Chondrocyte (in vitro differentiated cells): ENCODE measurements around the gene RBPJ. TPM values are rescaled to one million over a fixed set of nuclear protein-coding genes. Genes with fewer than 3 reads are reported as not detected.

Experiments
- DNase-seq: peaks from one replicate; pipeline ENCODE4 v3.0.0; 2021; ENCODE audit warnings: mixed read lengths, low spot score
- H3K27ac Mint-ChIP-seq: one replicate; pipeline ENCODE4 v1.8.0; 2021; ENCODE audit warnings: mild to moderate bottlenecking, moderate library complexity, mixed read lengths; ENCODE audit not compliant: unreplicated experiment
- H3K27me3 Mint-ChIP-seq: 2 replicates; pipeline ENCODE4 v1.8.0; 2021; ENCODE audit warnings: low read depth, mixed read lengths
- H3K36me3 Mint-ChIP-seq: 2 replicates; pipeline ENCODE4 v1.8.0; 2021; ENCODE audit warnings: low read depth, mixed read lengths
- H3K4me1 Mint-ChIP-seq: 2 replicates; pipeline ENCODE4 v1.8.0; 2021; ENCODE audit warnings: low read depth, mild to moderate bottlenecking, mixed read lengths
- H3K4me3 Mint-ChIP-seq: one replicate; pipeline ENCODE4 v1.8.0; 2021; ENCODE audit warnings: mild to moderate bottlenecking, moderate library complexity, mixed read lengths; ENCODE audit not compliant: unreplicated experiment
- H3K9me3 Mint-ChIP-seq: 2 replicates; pipeline ENCODE4 v1.8.0; 2021; ENCODE audit warnings: low read depth, mixed read lengths
- total RNA-seq: library from RNA; stranded (reverse); gene quantifications from 3 replicates; pipeline ENCODE4 v1.2.1, GENCODE V29; 2021
- TF ChIP-seq, protein P1 (sequence below): fragments of 200-600 bp; sonication (generic); IDR thresholded peaks from 2 replicates; pipeline ENCODE4 v1.5.0; 2021; ENCODE audit warnings: antibody characterized with exemption, mild to moderate bottlenecking, moderate library complexity

RBPJ gene
- total RNA-seq, 1 donor from 2014 or later: 58.5 TPM

DNA sequence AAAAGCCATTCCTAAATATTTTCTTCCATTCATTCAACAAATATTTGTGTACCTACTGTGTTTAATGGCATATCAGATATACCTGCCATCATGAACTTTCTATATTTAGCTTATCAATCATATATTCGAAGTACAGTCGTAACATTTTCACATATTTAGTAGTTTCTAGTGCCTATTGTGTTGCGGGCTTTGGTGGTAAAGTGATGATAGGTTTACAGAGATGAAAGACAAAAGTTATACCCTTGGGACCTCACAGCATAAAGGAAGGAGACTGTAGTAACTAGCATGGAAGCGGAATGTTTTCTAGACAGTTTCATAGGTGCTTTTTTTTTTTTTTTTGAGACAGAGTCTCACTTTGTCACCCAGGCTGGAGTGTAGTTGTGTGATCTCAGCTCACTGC lies 39.5 kb downstream of the RBPJ start:
- Mint-ChIP-seq H3K9me3 (no peaks in the 10 kb centered on the region), H3K27me3 (no peaks in the 10 kb centered on the region), H3K36me3 (no peaks in the 10 kb centered on the region), H3K4me1 (peaks cover 24% of the 10 kb centered on the region), H3K4me3 (no peak overlapping the region), H3K27ac (no peak overlapping the region)
- no peak for DNase-seq
- TF ChIP-seq, protein P1, sequence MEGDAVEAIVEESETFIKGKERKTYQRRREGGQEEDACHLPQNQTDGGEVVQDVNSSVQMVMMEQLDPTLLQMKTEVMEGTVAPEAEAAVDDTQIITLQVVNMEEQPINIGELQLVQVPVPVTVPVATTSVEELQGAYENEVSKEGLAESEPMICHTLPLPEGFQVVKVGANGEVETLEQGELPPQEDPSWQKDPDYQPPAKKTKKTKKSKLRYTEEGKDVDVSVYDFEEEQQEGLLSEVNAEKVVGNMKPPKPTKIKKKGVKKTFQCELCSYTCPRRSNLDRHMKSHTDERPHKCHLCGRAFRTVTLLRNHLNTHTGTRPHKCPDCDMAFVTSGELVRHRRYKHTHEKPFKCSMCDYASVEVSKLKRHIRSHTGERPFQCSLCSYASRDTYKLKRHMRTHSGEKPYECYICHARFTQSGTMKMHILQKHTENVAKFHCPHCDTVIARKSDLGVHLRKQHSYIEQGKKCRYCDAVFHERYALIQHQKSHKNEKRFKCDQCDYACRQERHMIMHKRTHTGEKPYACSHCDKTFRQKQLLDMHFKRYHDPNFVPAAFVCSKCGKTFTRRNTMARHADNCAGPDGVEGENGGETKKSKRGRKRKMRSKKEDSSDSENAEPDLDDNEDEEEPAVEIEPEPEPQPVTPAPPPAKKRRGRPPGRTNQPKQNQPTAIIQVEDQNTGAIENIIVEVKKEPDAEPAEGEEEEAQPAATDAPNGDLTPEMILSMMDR: no peak

DNA sequence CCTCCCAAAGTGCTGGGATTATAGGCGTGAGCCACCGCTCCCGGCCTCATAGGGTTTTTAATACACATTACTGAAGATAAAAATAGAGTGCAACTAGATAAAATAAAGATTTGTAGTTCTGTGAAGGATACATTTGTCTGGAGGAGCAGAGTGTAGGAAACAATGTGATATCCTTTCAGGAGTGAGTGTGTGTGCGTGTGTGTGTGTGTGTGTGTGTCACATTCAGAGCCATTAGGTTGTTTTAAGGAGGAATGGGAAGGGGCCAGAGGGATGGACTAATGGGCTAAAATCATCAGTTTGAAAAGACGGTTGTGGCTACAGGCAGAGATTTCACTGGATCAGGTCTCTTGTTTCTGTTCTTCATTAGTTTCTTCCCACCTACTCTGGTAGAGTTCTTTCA lies 40.0 kb downstream of the RBPJ start:
- Mint-ChIP-seq H3K27ac (peak overlapping the region; percentile 15), H3K9me3 (no peaks in the 10 kb centered on the region), H3K4me1 (peaks cover 26% of the 10 kb centered on the region), H3K4me3 (no peak overlapping the region), H3K36me3 (no peaks in the 10 kb centered on the region), H3K27me3 (no peaks in the 10 kb centered on the region)
- TF ChIP-seq, protein P1: no peak
- DNase-seq: no peak

DNA sequence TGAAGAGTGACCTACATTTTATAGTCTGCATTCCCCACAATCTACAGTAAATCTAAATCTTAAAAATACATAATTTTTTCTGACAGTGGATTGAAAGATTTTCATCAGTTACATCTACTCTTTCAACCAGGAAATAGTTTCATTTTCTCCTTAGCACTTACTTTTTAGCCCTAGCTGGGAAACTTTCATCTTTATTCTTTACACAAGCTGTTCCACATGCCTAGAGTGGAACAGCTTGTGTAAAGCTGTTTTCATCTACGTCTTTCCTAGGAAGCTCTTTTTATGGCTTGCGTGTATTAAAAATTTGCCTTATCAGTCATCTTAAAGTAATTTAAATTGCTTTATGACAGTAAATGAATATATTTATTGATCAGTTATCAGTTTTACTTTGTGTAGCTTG lies 40.5 kb downstream of the RBPJ start:
- H3K36me3 Mint-ChIP-seq: no peaks in the 10 kb centered on the region
- peak overlapping the region; percentile 15 for H3K27ac Mint-ChIP-seq
- H3K9me3 Mint-ChIP-seq: no peaks in the 10 kb centered on the region
- H3K4me3 Mint-ChIP-seq: no peak overlapping the region
- TF ChIP-seq, protein P1: no peak
- H3K4me1 Mint-ChIP-seq: peaks cover 29% of the 10 kb centered on the region
- no peaks in the 10 kb centered on the region for H3K27me3 Mint-ChIP-seq
- no peak for DNase-seq

DNA sequence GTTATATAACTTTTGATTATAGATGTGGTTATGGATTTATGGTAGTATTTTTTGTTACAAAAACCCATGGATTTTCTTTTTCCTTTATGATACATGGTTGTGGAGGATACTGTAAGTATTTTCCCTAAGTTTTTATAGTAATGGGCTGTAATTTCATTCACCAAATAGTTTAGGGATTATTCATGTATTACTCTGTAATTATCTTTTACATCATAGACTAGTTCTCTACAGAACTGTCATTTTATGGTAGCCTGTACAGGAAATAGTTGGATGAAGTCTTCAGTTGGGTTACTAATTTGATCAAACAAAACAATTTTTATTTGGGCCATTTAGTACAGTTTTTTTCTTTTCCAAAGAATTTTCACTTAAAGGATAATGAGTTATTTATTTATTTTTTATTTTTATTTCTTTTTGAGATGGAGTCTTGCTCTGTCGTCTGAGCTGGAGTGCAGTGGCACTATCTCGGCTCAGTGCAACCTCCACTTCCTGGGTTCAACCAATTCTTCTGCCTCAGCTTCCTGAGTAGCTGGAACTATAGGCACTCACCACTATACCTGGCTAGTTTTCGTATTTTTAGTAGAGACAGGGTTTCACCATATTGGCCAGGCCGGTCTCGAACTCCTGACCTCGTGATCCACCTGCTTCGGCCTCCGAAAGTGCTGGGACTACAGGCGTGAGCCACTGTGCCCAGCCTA lies 42.1 kb downstream of the RBPJ start:
- no peaks in the 10 kb centered on the region for H3K36me3 Mint-ChIP-seq
- H3K27me3 Mint-ChIP-seq: no peaks in the 10 kb centered on the region
- no peak overlapping the region for H3K4me3 Mint-ChIP-seq
- H3K27ac Mint-ChIP-seq: peak overlapping the region; percentile 22
- no peaks in the 10 kb centered on the region for H3K9me3 Mint-ChIP-seq
- DNase-seq: no peak
- TF ChIP-seq, protein P1: no peak
- H3K4me1 Mint-ChIP-seq: peaks cover 37% of the 10 kb centered on the region

DNA sequence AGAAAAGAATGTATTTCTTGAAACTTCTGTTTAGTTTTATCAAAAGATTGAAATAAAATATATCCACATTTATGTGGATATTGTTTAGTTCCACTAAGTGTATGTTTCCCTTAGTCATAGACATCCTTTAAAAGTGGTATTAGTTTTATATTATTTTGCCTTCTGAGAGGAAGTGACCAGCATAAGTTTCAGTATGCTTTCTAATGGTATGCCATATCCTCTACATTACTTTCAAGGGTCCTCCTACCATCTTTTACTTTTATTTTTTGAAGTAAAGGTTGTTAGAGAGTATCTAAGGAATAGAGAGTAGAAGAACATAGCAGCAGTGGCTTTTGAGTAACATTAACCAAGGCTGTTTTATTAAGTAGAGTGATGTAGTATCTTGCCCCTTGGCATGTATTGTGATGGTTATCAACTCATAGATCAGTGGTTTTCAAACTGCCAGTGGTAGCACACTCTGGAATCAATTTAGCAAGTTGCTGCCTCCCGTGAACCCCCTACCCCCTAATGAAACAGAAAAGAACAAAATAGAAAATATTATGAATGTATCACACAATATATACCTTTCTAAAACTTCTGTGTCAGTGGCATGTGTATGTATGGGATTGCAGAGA lies 44.8 kb downstream of the RBPJ start:
- TF ChIP-seq, protein P1: no peak
- no peak for DNase-seq
- Mint-ChIP-seq H3K4me3 (no peak overlapping the region), H3K4me1 (peaks cover 61% of the 10 kb centered on the region), H3K36me3 (no peaks in the 10 kb centered on the region), H3K9me3 (no peaks in the 10 kb centered on the region), H3K27ac (no peak overlapping the region), H3K27me3 (no peaks in the 10 kb centered on the region)
